Transverse colon (tissue), 4 donors: Measurements from ENCODE around the gene HOXB7. TPM values are rescaled to one million over a fixed set of nuclear protein-coding genes. Genes with fewer than 3 reads are reported as not detected.

ENCODE experiments used
- DNase-seq: peaks from one replicate; pipeline ENCODE4 v3.0.0-alpha.2; 2019
- H3K27ac ChIP-seq, 4 donors: fragments of 200-600 bp; sonication (generic); 2 replicates each; pipeline ENCODE4 v1.5.1; 2016 to 2018; ENCODE audit warnings: inconsistent platforms in 4 of 4
- H3K27me3 ChIP-seq: fragments of 200-600 bp; sonication (generic); 2 replicates; pipeline ENCODE4 v1.5.1; 2017; ENCODE audit warnings: inconsistent platforms
- H3K36me3 ChIP-seq, 4 donors: fragments of 200-600 bp; sonication (generic); 2 replicates each; pipeline ENCODE4 v1.5.1; 2017 to 2019; ENCODE audit warnings: inconsistent platforms in 4 of 4
- H3K4me1 ChIP-seq, 4 donors: fragments of 200-600 bp; sonication (generic); 2 replicates each; pipeline ENCODE4 v1.5.1; 2017 to 2020; ENCODE audit warnings: inconsistent platforms in 4 of 4
- H3K4me3 ChIP-seq, 4 donors: fragments of 200-600 bp; sonication (generic); 1 replicate in 1 of 4; 2 replicates in 3 of 4; pipeline versions ENCODE4 v1.5.1 to v1.6.1; 2017 to 2019; ENCODE audit warnings: inconsistent platforms in 4 of 4
- H3K9me3 ChIP-seq, 2 donors: fragments of 200-600 bp; sonication (generic); 2 replicates each; pipeline ENCODE4 v1.5.1; 2017 to 2019; ENCODE audit warnings: inconsistent platforms in 2 of 2
- EP300 ChIP-seq: sonication (generic); formaldehyde crosslinking; IDR thresholded peaks from one replicate; pipeline ENCODE4 v1.6.1; 2017; ENCODE audit warnings: antibody characterized with exemption, low read depth
- POLR2A ChIP-seq: fragments of 450-650 bp; IDR thresholded peaks from one replicate; pipeline ENCODE4 v1.6.1; 2016; ENCODE audit warnings: antibody characterized with exemption, mild to moderate bottlenecking, moderate library complexity
- POLR2AphosphoS5 ChIP-seq, 3 donors: sonication (generic); formaldehyde crosslinking; IDR thresholded peaks; one replicate each; pipeline ENCODE4 v1.6.1; 2016; ENCODE audit warnings: antibody characterized with exemption in 3 of 3
- whole genome bisulfite sequencing, 2 donors: methylation state at CpG; one replicate each; pipeline ENCODE4 v1.1.5; 2018; ENCODE audit warnings: low coverage in 1 of 2; 5-methylcytosine and 5-hydroxymethylcytosine counted together
- in situ Hi-C, 4 donors: fragments of 200-750 bp; cut with MboI; loops; one replicate each; pipeline versions ENCODE4 v1.15.0 to v1.15.1; 2017; ENCODE audit warnings: low sequenced_read_pairs in 3 of 4, low pct_ligation_motif_present in 1 of 4, low pct_unique_long_range_greater_than_20kb in 1 of 4
- intact Hi-C: fragments of 100-400 bp; cut with DNase I; formaldehyde crosslinking; loops from one replicate; pipeline ENCODE4 v1.15.1; 2023; ENCODE audit warnings: low total_unique reads
- total RNA-seq, 4 donors: library from RNA; depleted of rRNA; stranded (reverse); fragments of >200 nt; gene quantifications; one replicate each; pipeline ENCODE4 v1.1.0, GENCODE V29; 2016
- TF ChIP-seq, protein P1 (sequence below), 5 experiments: fragments of 200-600 bp in 3 of 5; fragments of 450-650 bp in 2 of 5; sonication (generic) in 3 of 5; IDR thresholded peaks; 1 replicate in 2 of 5; 2 replicates in 3 of 5; pipeline ENCODE4 v1.5.1; 2016 to 2017; ENCODE audit warnings: antibody characterized with exemption in 5 of 5, inconsistent platforms in 3 of 5, mild to moderate bottlenecking in 2 of 5, moderate library complexity in 1 of 5

The HOXB7 gene
- total RNA-seq, 4 donors from 2014 or later = 11.2 to 20.9 (median 16.7) TPM; not detected in 1

DNA sequence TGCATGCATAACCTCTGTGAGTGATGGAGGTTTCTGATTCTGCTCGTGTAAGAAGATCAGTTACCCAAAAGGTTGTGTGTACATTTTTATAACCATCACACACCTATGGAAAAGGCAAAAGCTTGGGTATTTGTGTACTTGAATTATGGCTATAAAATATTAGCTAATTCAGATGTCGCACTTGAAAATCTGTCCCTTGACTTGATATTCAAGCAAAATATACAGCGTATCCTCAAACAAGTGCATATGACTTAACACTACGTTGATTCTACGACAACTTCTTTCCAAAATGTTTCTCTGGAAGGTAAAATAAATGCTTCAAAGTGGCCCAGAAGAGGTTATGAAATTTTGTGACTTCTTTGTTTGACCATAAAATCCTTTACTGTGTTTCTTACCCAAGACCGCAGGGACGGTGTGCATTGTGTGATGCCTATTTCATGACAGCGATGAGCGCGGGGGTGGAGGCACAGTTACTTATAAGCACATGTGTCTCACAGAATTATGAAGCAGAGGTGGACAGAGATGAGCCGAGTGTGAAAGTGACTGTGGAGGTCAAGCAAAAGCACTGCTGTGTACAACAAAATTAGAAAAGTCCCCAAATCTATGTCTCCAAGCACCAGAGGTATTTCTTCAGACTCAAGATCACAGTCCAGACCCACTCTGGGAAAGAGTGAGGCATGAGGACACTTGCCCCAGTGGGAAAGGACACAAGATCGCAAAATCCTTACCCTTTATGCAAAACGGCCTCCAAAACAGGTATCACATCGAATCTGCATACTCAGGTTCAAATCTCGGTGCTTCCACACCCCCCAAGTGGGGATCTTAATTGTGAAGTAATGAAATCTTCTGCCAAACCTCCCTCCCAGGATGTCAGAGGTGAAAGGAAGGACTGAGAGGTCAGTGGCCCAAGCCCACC, 19.4 kb upstream of the HOXB7 start:
- WGBS, 2 donors = 43 to 51% methylated on average over 14 to 15 of the region's 15 CpGs
- Histone ChIP-seq H3K36me3 (no peaks in the 10 kb centered on the region), H3K9me3 (no peaks in the 10 kb centered on the region), H3K27me3 (peaks cover 99% of the 10 kb centered on the region), H3K4me3 (no peak overlapping the region), H3K4me1 (peaks cover 9 to 86% (median 75%) of the 10 kb centered on the region in 4 donors), H3K27ac (peak overlapping the region; percentile 83 to 93 (median 88))
- no peak for DNase-seq
- intact Hi-C loops (no loop called here), in situ Hi-C loops (no loop called here)
- TF ChIP-seq POLR2A (no peak), EP300 (no peak), POLR2AphosphoS5 (IDR thresholded peaks at IDR 0.05) (no peak)
- TF ChIP-seq, protein P1, sequence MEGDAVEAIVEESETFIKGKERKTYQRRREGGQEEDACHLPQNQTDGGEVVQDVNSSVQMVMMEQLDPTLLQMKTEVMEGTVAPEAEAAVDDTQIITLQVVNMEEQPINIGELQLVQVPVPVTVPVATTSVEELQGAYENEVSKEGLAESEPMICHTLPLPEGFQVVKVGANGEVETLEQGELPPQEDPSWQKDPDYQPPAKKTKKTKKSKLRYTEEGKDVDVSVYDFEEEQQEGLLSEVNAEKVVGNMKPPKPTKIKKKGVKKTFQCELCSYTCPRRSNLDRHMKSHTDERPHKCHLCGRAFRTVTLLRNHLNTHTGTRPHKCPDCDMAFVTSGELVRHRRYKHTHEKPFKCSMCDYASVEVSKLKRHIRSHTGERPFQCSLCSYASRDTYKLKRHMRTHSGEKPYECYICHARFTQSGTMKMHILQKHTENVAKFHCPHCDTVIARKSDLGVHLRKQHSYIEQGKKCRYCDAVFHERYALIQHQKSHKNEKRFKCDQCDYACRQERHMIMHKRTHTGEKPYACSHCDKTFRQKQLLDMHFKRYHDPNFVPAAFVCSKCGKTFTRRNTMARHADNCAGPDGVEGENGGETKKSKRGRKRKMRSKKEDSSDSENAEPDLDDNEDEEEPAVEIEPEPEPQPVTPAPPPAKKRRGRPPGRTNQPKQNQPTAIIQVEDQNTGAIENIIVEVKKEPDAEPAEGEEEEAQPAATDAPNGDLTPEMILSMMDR (IDR thresholded peaks at IDR 0.05) = no peak

DNA sequence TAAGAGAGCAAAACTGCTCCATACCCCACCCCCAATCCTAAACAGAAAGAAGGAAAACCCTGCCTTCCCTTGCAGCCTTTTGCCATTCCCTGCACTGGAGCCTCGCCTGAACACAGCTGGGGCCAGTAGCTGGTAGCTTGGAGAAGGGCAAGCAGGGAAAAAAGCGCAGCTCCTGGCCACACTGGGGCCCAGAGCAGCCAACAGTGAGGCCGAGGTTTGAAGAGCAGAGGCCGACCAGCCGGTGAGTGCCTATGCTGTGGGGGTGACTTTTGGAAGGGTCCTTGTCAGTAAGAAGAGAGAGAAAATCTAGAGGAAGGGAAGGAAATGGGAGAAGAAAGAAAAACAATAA, 18.6 kb upstream of the HOXB7 start:
- intact Hi-C loops = no loop called here

DNA sequence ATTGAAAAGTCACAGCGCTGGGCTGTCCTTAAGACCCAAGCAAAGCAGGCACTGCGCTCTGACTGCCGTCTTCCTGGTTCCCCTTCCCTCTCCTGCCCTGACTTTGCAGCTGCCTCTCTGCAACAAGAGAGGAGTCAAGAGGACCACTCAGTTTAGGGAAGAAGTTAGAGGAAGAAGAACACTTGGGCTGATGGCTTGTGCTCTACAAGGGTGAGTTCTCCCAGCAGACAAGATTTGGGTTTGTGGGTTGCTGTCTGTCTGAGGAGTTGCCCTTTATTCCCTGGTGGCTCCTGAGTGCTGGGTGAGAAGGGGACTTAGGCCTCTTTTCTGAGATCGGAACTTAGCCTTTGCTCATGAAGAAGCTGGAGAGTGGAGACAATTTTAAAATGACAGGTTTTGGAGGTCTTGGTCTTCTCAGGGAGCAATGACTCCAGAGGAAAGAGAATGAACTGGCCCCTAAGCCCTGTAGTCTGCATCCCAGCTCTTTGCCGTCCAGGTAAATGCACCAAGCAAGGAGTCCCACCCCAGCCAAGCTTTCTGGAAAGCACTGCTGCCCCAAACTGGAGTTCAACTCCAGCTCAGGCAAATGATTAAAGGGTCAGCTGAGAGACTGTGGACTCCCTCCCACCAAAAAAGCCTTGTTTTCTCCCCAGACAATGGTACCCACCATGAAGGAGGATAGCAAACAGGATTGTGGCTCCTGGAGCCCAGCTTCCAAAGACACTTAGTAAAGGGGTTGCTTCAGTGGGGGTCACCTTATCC, 18.0 kb upstream of the HOXB7 start:
- DNase-seq = peak; percentile 28
- H3K4me1 ChIP-seq = peaks cover 12 to 80% (median 72%) of the 10 kb centered on the region in 4 donors
- no peaks in the 10 kb centered on the region for H3K36me3 ChIP-seq
- H3K27me3 ChIP-seq = peaks cover 99% of the 10 kb centered on the region
- in situ Hi-C loops (no loop called here), intact Hi-C loops (no loop called here)
- peak overlapping the region in 1 of 4 donors; percentile 66 for H3K4me3 ChIP-seq
- no peaks in the 10 kb centered on the region for H3K9me3 ChIP-seq
- no peak for TF ChIP-seq EP300
- peak; percentile 6 for TF ChIP-seq POLR2A
- WGBS, 2 donors = 28 to 50% methylated on average over 1 to 5 of the region's 5 CpGs
- H3K27ac ChIP-seq = peak overlapping the region; percentile 86 to 93 (median 89)

More for the DNA sequence above, 18.6 kb upstream of the HOXB7 start:
- Histone ChIP-seq H3K27me3 (peaks cover 99% of the 10 kb centered on the region), H3K27ac (peak overlapping the region; percentile 86 to 93 (median 89)), H3K36me3 (no peaks in the 10 kb centered on the region), H3K4me3 (peak overlapping the region in 1 of 4 donors; percentile 3), H3K9me3 (no peaks in the 10 kb centered on the region), H3K4me1 (peaks cover 12 to 84% (median 76%) of the 10 kb centered on the region in 4 donors)
- TF ChIP-seq, protein P1 (IDR thresholded peaks at IDR 0.05) = no peak
- no peak for TF ChIP-seq POLR2AphosphoS5 (IDR thresholded peaks at IDR 0.05)
- no peak for TF ChIP-seq POLR2A
- TF ChIP-seq EP300 = no peak
- DNase-seq = no peak
- WGBS, 2 donors = 28% methylated on average over 5 of the region's 5 CpGs; no CpG with 5 or more reads in 1 of the 2 donors
- in situ Hi-C loops = no loop called here

DNA sequence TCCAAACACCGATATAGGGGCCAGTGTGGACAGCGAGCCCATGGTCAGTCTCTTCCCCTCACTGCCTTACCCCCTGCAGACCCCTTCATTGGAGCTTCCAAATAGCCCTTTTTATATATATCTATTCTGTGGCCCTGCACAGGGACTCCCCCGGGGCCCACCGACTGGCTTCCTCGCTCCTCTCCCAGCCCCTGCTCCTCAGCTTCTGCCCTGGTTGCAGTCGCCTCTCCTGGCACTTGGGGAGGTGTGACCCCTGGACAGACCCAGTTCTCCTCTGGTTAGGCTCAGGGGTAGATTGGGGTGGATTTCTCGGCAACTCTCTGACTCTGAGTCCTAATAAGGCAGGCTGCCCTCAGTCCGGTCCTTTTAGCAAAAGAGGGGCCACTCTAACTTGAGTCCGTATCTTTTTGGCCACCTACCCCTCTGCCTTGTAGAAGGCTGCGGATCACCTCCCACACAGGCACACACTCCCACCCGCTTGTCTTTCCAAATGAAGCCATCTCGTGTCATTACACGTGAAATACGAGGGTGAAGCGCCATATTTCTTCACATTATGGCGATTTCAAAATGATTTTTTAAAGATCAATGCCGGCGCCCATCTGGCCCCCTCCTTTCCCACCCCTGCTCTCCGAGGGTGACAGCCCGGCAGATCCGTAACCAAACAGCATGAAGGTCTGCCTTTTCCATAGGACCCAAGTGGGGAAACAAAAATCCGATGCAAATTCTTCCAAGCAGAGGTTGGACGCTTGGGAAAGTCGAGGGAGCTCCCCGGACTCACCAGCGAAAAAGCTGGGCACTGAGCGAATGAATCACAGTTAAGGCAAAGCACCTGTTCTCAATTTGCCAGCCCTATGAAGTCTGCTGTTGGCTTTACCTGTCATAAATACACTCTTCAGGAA, 17.1 kb upstream of the HOXB7 start:
- WGBS, 2 donors = 15 to 25% methylated on average over 11 to 27 of the region's 27 CpGs
- intact Hi-C loops = no loop called here
- in situ Hi-C loops = no loop called here

More for the DNA sequence above, 17.1 kb upstream of the HOXB7 start:
- H3K36me3 ChIP-seq = no peaks in the 10 kb centered on the region
- H3K27me3 ChIP-seq = peaks cover 99% of the 10 kb centered on the region
- H3K9me3 ChIP-seq = no peaks in the 10 kb centered on the region
- DNase-seq = peak; percentile 19
- TF ChIP-seq, protein P1 (IDR thresholded peaks at IDR 0.05) = no peak
- TF ChIP-seq POLR2AphosphoS5 (IDR thresholded peaks at IDR 0.05) = peak in 1 of 3 donors; percentile 26
- peaks cover 12 to 74% (median 64%) of the 10 kb centered on the region in 4 donors for H3K4me1 ChIP-seq
- H3K27ac ChIP-seq = peak overlapping the region; percentile 86 to 93 (median 89)
- H3K4me3 ChIP-seq = peak overlapping the region in 1 of 4 donors; percentile 66
